GM19193 (cell line): ENCODE measurements around the gene SERINC1.

ENCODE experiments used
- POLR2A ChIP-seq: IDR thresholded peaks from 4 replicates; pipeline ENCODE4 v1.6.1; 2011; ENCODE audit not compliant: insufficient read depth, insufficient read length; ENCODE audit errors: extremely low read depth

Gene SERINC1

GRCh38 chr6:122471107-122472021 is at the start of gene SERINC1:
Gene SERINC1 (minus strand): TSS chr6:122471807. CDS start chr6:122471737, 70 bp downstream.
- TF ChIP-seq POLR2A: peak; percentile 92

- no peak for TF ChIP-seq POLR2A
Measured at GRCh38 chr6:122511193-122511924, 39.8 kb upstream of the SERINC1 start.

GRCh38 chr6:122501475-122501874 is 29.9 kb upstream of the SERINC1 start:
- TF ChIP-seq POLR2A: no peak

GRCh38 chr6:122495612-122496011 is 24.0 kb upstream of the SERINC1 start:
- TF ChIP-seq POLR2A: no peak

- no peak for TF ChIP-seq POLR2A
Measured at GRCh38 chr6:122494665-122495272, 23.2 kb upstream of the SERINC1 start.

- TF ChIP-seq POLR2A: no peak
Measured at GRCh38 chr6:122491919-122492555, 20.4 kb upstream of the SERINC1 start.

GRCh38 chr6:122490607-122491006 is 19.0 kb upstream of the SERINC1 start:
- no peak for TF ChIP-seq POLR2A

- TF ChIP-seq POLR2A: no peak
Measured at GRCh38 chr6:122484760-122485159, 13.2 kb upstream of the SERINC1 start.

- no peak for TF ChIP-seq POLR2A
Measured at GRCh38 chr6:122482750-122483080, 11.1 kb upstream of the SERINC1 start.

GRCh38 chr6:122476131-122476530 is 4.5 kb upstream of the SERINC1 start:
- no peak for TF ChIP-seq POLR2A

- TF ChIP-seq POLR2A: no peak
Measured at GRCh38 chr6:122472022-122472340, 374 bp upstream of the SERINC1 start.

- TF ChIP-seq POLR2A: no peak
Measured at GRCh38 chr6:122461885-122462284, 9.7 kb downstream of the SERINC1 start.

- TF ChIP-seq POLR2A: no peak
Measured at GRCh38 chr6:122459240-122459639, 12.4 kb downstream of the SERINC1 start.

- TF ChIP-seq POLR2A: no peak
Measured at GRCh38 chr6:122458087-122458486, 13.5 kb downstream of the SERINC1 start.

GRCh38 chr6:122454673-122455072 is 16.9 kb downstream of the SERINC1 start:
- no peak for TF ChIP-seq POLR2A

GRCh38 chr6:122452509-122452908 is 19.1 kb downstream of the SERINC1 start:
- no peak for TF ChIP-seq POLR2A

- no peak for TF ChIP-seq POLR2A
Measured at GRCh38 chr6:122449069-122449468, 22.5 kb downstream of the SERINC1 start.
